ENCODE data around the gene GPR65. TPM values are rescaled to one million over a fixed set of nuclear protein-coding genes. Genes with fewer than 3 reads are reported as not detected.

Gene GPR65
- total and polyA plus RNA-seq, 10 of the 15 experiments (the other 5 are each of a cell fraction or from before 2014, with no cell fraction given): 4.4 to 14.7 (median 9.4) TPM

DNA sequence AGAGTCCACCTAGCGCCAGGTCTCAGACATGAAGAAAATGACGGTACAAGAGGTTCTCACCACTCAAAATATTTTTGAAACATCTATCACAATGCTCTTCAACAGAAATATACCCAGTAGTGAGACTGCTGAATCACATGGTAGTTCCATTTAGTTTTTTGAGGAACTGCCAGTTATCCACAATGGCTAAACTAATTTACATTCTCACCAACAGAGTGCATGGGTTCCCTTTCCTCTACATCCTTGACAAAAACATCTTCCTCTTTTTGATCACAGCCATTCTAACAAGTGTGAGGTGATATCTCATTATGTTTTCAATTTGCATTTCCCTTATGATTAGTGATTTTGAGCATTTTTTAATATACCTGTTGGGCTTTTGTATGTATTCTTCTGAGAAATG is 5.7 kb upstream of the GPR65 start:
- no peak overlapping the region for H3K4me3 ChIP-seq
- H3K9ac ChIP-seq (ENCODE audit: control insufficient read depth, insufficient read depth, low read length): no peak overlapping the region
- no peaks in the 10 kb centered on the region for H3K27me3 ChIP-seq (replicated peaks in 1 of 2; ENCODE audit: control insufficient read depth in 2 of 2, insufficient read depth in 2 of 2, low read length in 1 of 2)
- intact Hi-C loops (cut with micrococcal nuclease; ENCODE audit: unreplicated experiment) (loop anchor here (10.0 kb wide), 1 partner anchor 1956 kb away; the partner anchor contains the start of genes EFCAB11 and TDP1), in situ Hi-C loops (cut with MboI) (no loop called here)
- no peak for TF ChIP-seq DPF2 (IDR thresholded peaks at IDR 0.05)
- 0 out of 2 replicates have a peak, but pooled peaks have one; percentile 36 for TF ChIP-seq SPI1 (IDR thresholded peaks at IDR 0.05; ENCODE audit: borderline replicate concordance, insufficient read depth, low read depth, low read length)
- TF ChIP-seq MTA2 (IDR thresholded peaks at IDR 0.05; ENCODE audit: low read depth): peak; percentile 14; the same call in 1 of the 2 replicates
- RAD21 ChIA-PET (ENCODE audit: unreplicated experiment): no interaction called here
- H3K79me2 ChIP-seq (ENCODE audit: control insufficient read depth, insufficient read depth, low read length): no peaks in the 10 kb centered on the region
- H4K20me1 ChIP-seq (ENCODE audit: control insufficient read depth, insufficient read depth): no peaks in the 10 kb centered on the region
- SMC1A ChIA-PET (ENCODE audit: uncharacterized antibody, unreplicated experiment): no interaction called here
- H3K4me1 ChIP-seq (ENCODE audit: control insufficient read depth, insufficient read depth, low read length): peaks cover 27% of the 10 kb centered on the region
- H3K9me3 ChIP-seq (replicated peaks; ENCODE audit: control insufficient read depth, insufficient read depth, low read length): no peaks in the 10 kb centered on the region; the same call in none of the 3 replicates
- POLR2A ChIA-PET: no interaction called here
- no peak overlapping the region for H3K4me2 ChIP-seq (ENCODE audit: control insufficient read depth, insufficient read depth)
- BruUV-seq (replicated peaks): no TSS peak
- no peak for DNase-seq (ENCODE audit: low read depth, low spot score)
- H2AFZ ChIP-seq (ENCODE audit: control insufficient read depth, low read depth, low read length): no peak overlapping the region
- H3K36me3 ChIP-seq (ENCODE audit: control insufficient read depth in 2 of 2, insufficient read depth in 2 of 2, low read length in 1 of 2): no peaks in the 10 kb centered on the region
- 96% methylated on average over 2 of the region's 2 CpGs for WGBS (ENCODE audit: insufficient coverage, insufficient replicate concordance, low lambda C conversion rate, missing lambda C conversion rate)
- no peak for FAIRE-seq
- ATAC-seq: no peak
- H3K27ac ChIP-seq (ENCODE audit: control insufficient read depth, insufficient read depth): no peak overlapping the region
- CTCF ChIA-PET: interaction anchor here (1.1 kb wide), 1 partner anchor 17 kb away, joined by 3 read pairs; no protein-coding TSS in a partner anchor

DNA sequence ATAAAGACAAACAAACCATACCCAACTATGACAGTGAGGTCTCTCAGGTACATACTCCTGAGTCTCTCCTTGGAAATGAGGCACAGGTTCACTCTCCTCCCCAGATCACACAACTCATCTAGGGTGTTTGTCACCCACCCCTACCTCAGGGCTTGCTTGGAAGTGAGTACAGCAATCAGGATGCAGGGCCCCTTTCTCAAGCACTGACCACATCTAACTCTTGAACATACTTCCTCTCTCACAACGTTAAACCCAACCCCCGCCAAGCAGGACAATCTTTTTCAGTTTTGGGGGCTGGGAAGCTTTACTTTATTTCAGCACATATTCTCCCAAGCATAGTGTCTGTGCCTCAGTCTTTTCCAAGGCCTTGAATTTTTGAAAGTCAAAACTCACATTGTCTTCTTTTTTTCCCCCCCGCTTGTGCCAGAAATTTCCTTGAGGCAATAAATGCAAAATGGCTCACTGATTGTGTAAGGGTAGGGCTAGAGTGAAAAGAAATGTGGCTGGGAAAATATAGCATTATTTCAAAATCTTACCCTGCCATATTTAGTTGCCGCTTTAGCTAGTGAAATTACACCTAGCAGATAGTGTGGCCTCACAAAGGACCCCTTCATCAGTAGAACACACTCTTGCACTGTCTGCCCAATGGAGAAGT is 2.4 kb upstream of the GPR65 start:
- in situ Hi-C loops (cut with MboI): no loop called here
- DNase-seq (ENCODE audit: low read depth, low spot score): no peak
- BruUV-seq (replicated peaks): no TSS peak
- RAD21 ChIA-PET (ENCODE audit: unreplicated experiment): interaction anchor here (6.3 kb wide), 1 partner anchor 9 kb away, joined by 107 read pairs; the partner anchor contains the start of gene GALC
- H3K4me3 ChIP-seq: no peak overlapping the region
- WGBS (ENCODE audit: insufficient coverage, insufficient replicate concordance, low lambda C conversion rate, missing lambda C conversion rate): 63% methylated on average over 4 of the region's 4 CpGs
- CTCF ChIA-PET: interaction anchor here (0.6 to 3.3 kb wide), 3 partner anchors 9 to 13 kb away, joined by 3 to 18 read pairs (median 7); partner anchors contain the start of gene GALC
- POLR2A ChIA-PET: interaction anchor here (10.0 kb wide), 1 partner anchor 9 kb away, joined by 122 read pairs; the partner anchor contains the start of gene GALC
- FAIRE-seq: no peak
- SMC1A ChIA-PET (ENCODE audit: uncharacterized antibody, unreplicated experiment): interaction anchor here (1.0 to 9.7 kb wide), 3 partner anchors 9 to 63 kb away, joined by 3 to 158 read pairs (median 5); partner anchors contain the start of gene GALC
- intact Hi-C loops (cut with micrococcal nuclease; ENCODE audit: unreplicated experiment): no loop called here
- H3K4me2 ChIP-seq (ENCODE audit: control insufficient read depth, insufficient read depth): peak overlapping the region; percentile 62
- peak overlapping the region; percentile 55; the same call in 1 of the 2 replicates for H2AFZ ChIP-seq (ENCODE audit: control insufficient read depth, low read depth, low read length)
- no peaks in the 10 kb centered on the region for H3K36me3 ChIP-seq (ENCODE audit: control insufficient read depth in 2 of 2, insufficient read depth in 2 of 2, low read length in 1 of 2)
- 0 out of 2 replicates have a peak overlapping the region, but pooled peaks have one; percentile 6 for H3K27ac ChIP-seq (ENCODE audit: control insufficient read depth, insufficient read depth)
- ATAC-seq: peak; percentile 11; the same call in 2 of the 3 replicates
- H4K20me1 ChIP-seq (ENCODE audit: control insufficient read depth, insufficient read depth): no peaks in the 10 kb centered on the region
- no peaks in the 10 kb centered on the region; the same call in 2 of the 3 replicates for H3K9me3 ChIP-seq (replicated peaks; ENCODE audit: control insufficient read depth, insufficient read depth, low read length)
- peaks cover 16% of the 10 kb centered on the region for H3K4me1 ChIP-seq (ENCODE audit: control insufficient read depth, insufficient read depth, low read length)
- H3K27me3 ChIP-seq (replicated peaks in 1 of 2; ENCODE audit: control insufficient read depth in 2 of 2, insufficient read depth in 2 of 2, low read length in 1 of 2): no peaks in the 10 kb centered on the region
- peaks cover 21% of the 10 kb centered on the region for H3K79me2 ChIP-seq (ENCODE audit: control insufficient read depth, insufficient read depth, low read length)
- no peak overlapping the region for H3K9ac ChIP-seq (ENCODE audit: control insufficient read depth, insufficient read depth, low read length)
- TF ChIP-seq MYC (IDR thresholded peaks at IDR 0.05; ENCODE audit: insufficient read depth, insufficient read length, insufficient replicate concordance, low read length, severe bottlenecking) (no peak), STAT3 (IDR thresholded peaks at IDR 0.05; ENCODE audit: low read depth, low read length) (no peak), CBX3 (IDR thresholded peaks at IDR 0.05; ENCODE audit: borderline replicate concordance, low read depth) (no peak), RELA (IDR thresholded peaks at IDR 0.05; ENCODE audit: borderline replicate concordance, partially characterized antibody) (no peak), MTA2 (IDR thresholded peaks at IDR 0.05; ENCODE audit: low read depth) (no peak), POLR2AphosphoS2 (IDR thresholded peaks at IDR 0.05; ENCODE audit: low read depth, low read length) (no peak), BMI1 (IDR thresholded peaks at IDR 0.05; ENCODE audit: borderline replicate concordance) (no peak), RB1 (IDR thresholded peaks at IDR 0.05; ENCODE audit: borderline replicate concordance) (no peak), CBFB (IDR thresholded peaks at IDR 0.05; ENCODE audit: low read depth) (no peak), NFXL1 (IDR thresholded peaks at IDR 0.05; ENCODE audit: borderline replicate concordance) (no peak), ZNF217 (IDR thresholded peaks at IDR 0.05) (no peak), CREM (IDR thresholded peaks at IDR 0.05; ENCODE audit: low read depth) (peak; percentile 42; the same call in 1 of the 2 replicates)
- TF ChIP-seq, protein P1, sequence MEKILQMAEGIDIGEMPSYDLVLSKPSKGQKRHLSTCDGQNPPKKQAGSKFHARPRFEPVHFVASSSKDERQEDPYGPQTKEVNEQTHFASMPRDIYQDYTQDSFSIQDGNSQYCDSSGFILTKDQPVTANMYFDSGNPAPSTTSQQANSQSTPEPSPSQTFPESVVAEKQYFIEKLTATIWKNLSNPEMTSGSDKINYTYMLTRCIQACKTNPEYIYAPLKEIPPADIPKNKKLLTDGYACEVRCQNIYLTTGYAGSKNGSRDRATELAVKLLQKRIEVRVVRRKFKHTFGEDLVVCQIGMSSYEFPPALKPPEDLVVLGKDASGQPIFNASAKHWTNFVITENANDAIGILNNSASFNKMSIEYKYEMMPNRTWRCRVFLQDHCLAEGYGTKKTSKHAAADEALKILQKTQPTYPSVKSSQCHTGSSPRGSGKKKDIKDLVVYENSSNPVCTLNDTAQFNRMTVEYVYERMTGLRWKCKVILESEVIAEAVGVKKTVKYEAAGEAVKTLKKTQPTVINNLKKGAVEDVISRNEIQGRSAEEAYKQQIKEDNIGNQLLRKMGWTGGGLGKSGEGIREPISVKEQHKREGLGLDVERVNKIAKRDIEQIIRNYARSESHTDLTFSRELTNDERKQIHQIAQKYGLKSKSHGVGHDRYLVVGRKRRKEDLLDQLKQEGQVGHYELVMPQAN (conservative IDR thresholded peaks at IDR 0.05): no peak

Measured in GM12878 (cell line).